Activated CD4-positive, alpha-beta T cell treated with anti-CD3 and anti-CD28 coated beads for 48 hours (primary cell): ENCODE measurements around the gene SNRNP25.
"Not testable (repeated sequence)": the region's sequence is repeated elsewhere in the genome, so short reads cannot be mapped to it uniquely, and the experiment has no call there.

Experiments
- DNase-seq: peaks from one replicate; pipeline ENCODE4 v3.0.0-alpha.2; 2020

Gene SNRNP25

GRCh38 chr16:53346-54236, at the start of gene SNRNP25, which contains the start of gene POLR3K:
TSS of gene SNRNP25 (plus strand) at chr16:53828. CDS start at chr16:54017, 189 bp downstream.
TSS of gene POLR3K (minus strand) at chr16:53608. CDS start at chr16:53586, 22 bp downstream.
- DNase-seq = peak; percentile 99

GRCh38 chr16:9903-10665, 43.5 kb upstream of the SNRNP25 start:
- peak; percentile 27 for DNase-seq

- peak; percentile 97 for DNase-seq
Measured at GRCh38 chr16:10772-11171, 42.9 kb upstream of the SNRNP25 start.

GRCh38 chr16:17062-17765, 36.4 kb upstream of the SNRNP25 start:
- not testable (repeated sequence) for DNase-seq

- DNase-seq = not testable (repeated sequence)
Measured at GRCh38 chr16:20886-21285, 32.7 kb upstream of the SNRNP25 start.

- not testable (repeated sequence) for DNase-seq
Measured at GRCh38 chr16:24151-24550, 29.5 kb upstream of the SNRNP25 start.

GRCh38 chr16:25926-26348, 27.7 kb upstream of the SNRNP25 start:
- DNase-seq = not testable (repeated sequence)

GRCh38 chr16:30627-31026, 23.0 kb upstream of the SNRNP25 start:
- not testable (repeated sequence) for DNase-seq

GRCh38 chr16:33154-33876, 20.3 kb upstream of the SNRNP25 start:
- DNase-seq = not testable (repeated sequence)

GRCh38 chr16:33877-34647, 19.6 kb upstream of the SNRNP25 start:
- DNase-seq = no peak

- no peak for DNase-seq
Measured at GRCh38 chr16:34648-34987, 19.0 kb upstream of the SNRNP25 start.

GRCh38 chr16:35011-35677, 18.5 kb upstream of the SNRNP25 start:
- no peak for DNase-seq

- DNase-seq = no peak
Measured at GRCh38 chr16:35678-36305, 17.8 kb upstream of the SNRNP25 start.

GRCh38 chr16:36336-36984, 17.2 kb upstream of the SNRNP25 start:
- no peak for DNase-seq

- DNase-seq = no peak
Measured at GRCh38 chr16:37511-37910, 16.1 kb upstream of the SNRNP25 start.

GRCh38 chr16:38206-38605, 15.4 kb upstream of the SNRNP25 start:
- not testable (repeated sequence) for DNase-seq

GRCh38 chr16:38941-39892, 14.4 kb upstream of the SNRNP25 start:
- peak; percentile 61 for DNase-seq

GRCh38 chr16:41439-42068, 12.1 kb upstream of the SNRNP25 start:
- DNase-seq = no peak
